K562 (cell line): ENCODE data around the gene MYBPH.

Source experiments
- ARID3B ChIP-seq: fragments of 250-450 bp; sonication (Bioruptor Pico); IDR thresholded peaks from 2 replicates; pipeline ENCODE4 v1.4.0; 2020; ENCODE audit warnings: borderline replicate concordance
- CTCF ChIP-seq, 3 experiments: IDR thresholded peaks in 2 of 3; conservative IDR thresholded peaks in 1 of 3; 2 replicates each; pipeline ENCODE4 v1.5.1; 2011 to 2012; ENCODE audit warnings: low read length in 3 of 3, mild to moderate bottlenecking in 3 of 3, control low read depth in 2 of 3, improper control_type of control experiment in 1 of 3, inconsistent platforms in 1 of 3, low read depth in 1 of 3, mixed read lengths in 1 of 3, moderate library complexity in 1 of 3; ENCODE audit not compliant: insufficient read depth in 2 of 3
- FOXA1 ChIP-seq: fragments of 450-650 bp; IDR thresholded peaks from 2 replicates; pipeline ENCODE4 v1.6.1; 2016; ENCODE audit warnings: mild to moderate bottlenecking, borderline replicate concordance
- KLF16 ChIP-seq: IDR thresholded peaks from 2 replicates; pipeline ENCODE4 v1.6.1; 2016; ENCODE audit warnings: antibody characterized with exemption
- MBD1 ChIP-seq: fragments of 250-450 bp; sonication (Bioruptor Pico); IDR thresholded peaks from 2 replicates; pipeline ENCODE4 v1.8.0; 2022; ENCODE audit warnings: inconsistent platforms
- MYNN ChIP-seq, 2 experiments: sonication (generic); formaldehyde crosslinking in 1 of 2; IDR thresholded peaks; 2 replicates each; pipeline versions ENCODE4 v1.5.0 to v1.6.1; 2016 to 2020; ENCODE audit warnings: antibody characterized with exemption in 1 of 2, missing genetic modification reagents in 1 of 2
- POLR2AphosphoS2 ChIP-seq: IDR thresholded peaks from 2 replicates; pipeline ENCODE4 v1.6.1; 2012; ENCODE audit warnings: low read length, improper control_type of control experiment
- RFX1 ChIP-seq: fragments of 450-650 bp; IDR thresholded peaks from 2 replicates; pipeline ENCODE4 v1.6.1; 2016; ENCODE audit warnings: mild to moderate bottlenecking, moderate library complexity
- TGIF2 ChIP-seq: sonication (generic); formaldehyde crosslinking; IDR thresholded peaks from 2 replicates; pipeline ENCODE4 v1.8.1; 2022; ENCODE audit warnings: mild to moderate bottlenecking, missing genetic modification reagents, moderate library complexity
- ZBTB33 ChIP-seq: sonication (generic); formaldehyde crosslinking; IDR thresholded peaks from 2 replicates; pipeline ENCODE4 v1.8.1; 2023; ENCODE audit warnings: mild to moderate bottlenecking, missing genetic modification reagents
- ZNF274 ChIP-seq: IDR thresholded peaks from 2 replicates; pipeline ENCODE4 v1.6.1; 2011; ENCODE audit warnings: low read depth, mild to moderate bottlenecking, low read length, moderate library complexity, borderline replicate concordance

GRCh38 chr1:203217668-203218067 is 42.0 kb upstream of the MYBPH start:
- TF ChIP-seq KLF16: no peak
- no peak for TF ChIP-seq RFX1
- TF ChIP-seq FOXA1: no peak
- TF ChIP-seq ZNF274: no peak
- TF ChIP-seq MBD1: no peak
- no peak for TF ChIP-seq ARID3B
- no peak for TF ChIP-seq MYNN (IDR thresholded peaks at IDR 0.05)
- no peak for TF ChIP-seq MYNN (CRISPR knock-in tag; IDR thresholded peaks at IDR 0.05)
- no peak for TF ChIP-seq ZBTB33 (CRISPR knock-in tag)
- no peak for TF ChIP-seq TGIF2 (CRISPR knock-in tag)
- no peak for TF ChIP-seq CTCF (IDR thresholded peaks at IDR 0.05 in 2 of 3, conservative IDR thresholded peaks at IDR 0.05 in 1 of 3; ENCODE audit: insufficient read depth in 2 of 3, low read depth in 1 of 3, low read length in 3 of 3)
- TF ChIP-seq POLR2AphosphoS2: no peak
